WTC11 (cell line): ENCODE data around the gene STK25. TPM values are rescaled to one million over a fixed set of nuclear protein-coding genes. Genes with fewer than 3 reads are reported as not detected.
A peak's percentile ranks its signal among the peaks of the same experiment; 100 is the strongest.

Experiments
- ATAC-seq: fragments of 200-7000 bp; cut with Tn5 transposase; 2 replicates; pipeline ENCODE4 v1.10.0; 2021; ENCODE audit warnings: mild to moderate bottlenecking, moderate library complexity
- CTCF ChIA-PET: fragments of 300-600 bp; sonication (Branson Sonifier 250); formaldehyde crosslinking; loops from one replicate; lab custom pipeline; 2021; ENCODE audit warnings: antibody characterized with exemption; lab: Charles Lee
- POLR2A ChIA-PET: fragments of 350-600 bp; sonication (Branson Sonifier 250); formaldehyde crosslinking; loops from one replicate; lab custom pipeline; 2021; ENCODE audit warnings: antibody characterized with exemption; lab: Charles Lee
- DNase-seq: peaks from one replicate; pipeline ENCODE4 v3.0.0; 2021; ENCODE audit warnings: low spot score
- H3K27ac Mint-ChIP-seq: 2 replicates; pipeline ENCODE4 v1.8.0; 2021; ENCODE audit warnings: mixed read lengths
- H3K27me3 Mint-ChIP-seq: 2 replicates; pipeline ENCODE4 v1.8.0; 2021; ENCODE audit warnings: low read depth, mild to moderate bottlenecking, moderate library complexity, mixed read lengths
- H3K36me3 Mint-ChIP-seq: 2 replicates; pipeline ENCODE4 v1.8.0; 2021; ENCODE audit warnings: mixed read lengths
- H3K4me1 Mint-ChIP-seq: 2 replicates; pipeline ENCODE4 v1.8.0; 2022; ENCODE audit warnings: mixed read lengths
- H3K4me3 Mint-ChIP-seq: 2 replicates; pipeline ENCODE4 v1.8.0; 2021; ENCODE audit warnings: mild to moderate bottlenecking, moderate library complexity, mixed read lengths
- H3K9me3 Mint-ChIP-seq: 2 replicates; pipeline ENCODE4 v1.8.0; 2021; ENCODE audit warnings: mixed read lengths
- ATF2 ChIP-seq: sonication (generic); formaldehyde crosslinking; IDR thresholded peaks from 2 replicates; pipeline ENCODE4 v1.8.1; 2022; ENCODE audit warnings: low read depth, missing genetic modification reagents, borderline replicate concordance
- CBFB ChIP-seq: sonication (generic); formaldehyde crosslinking; IDR thresholded peaks from 2 replicates; pipeline ENCODE4 v1.8.1; 2022; ENCODE audit warnings: mild to moderate bottlenecking, low read depth, missing genetic modification reagents
- CREM ChIP-seq: sonication (generic); formaldehyde crosslinking; IDR thresholded peaks from 2 replicates; pipeline ENCODE4 v1.8.1; 2022; ENCODE audit warnings: mild to moderate bottlenecking, missing genetic modification reagents, moderate library complexity
- ESRRA ChIP-seq: sonication (generic); formaldehyde crosslinking; IDR thresholded peaks from 2 replicates; pipeline ENCODE4 v1.8.1; 2022; ENCODE audit warnings: mild to moderate bottlenecking, missing genetic modification reagents, borderline replicate concordance
- FOXJ3 ChIP-seq: sonication (generic); formaldehyde crosslinking; IDR thresholded peaks from 2 replicates; pipeline ENCODE4 v1.9.0; 2021; ENCODE audit warnings: missing genetic modification reagents, mild to moderate bottlenecking, borderline replicate concordance
- GABPB1 ChIP-seq: sonication (generic); formaldehyde crosslinking; IDR thresholded peaks from 2 replicates; pipeline ENCODE4 v1.8.1; 2023; ENCODE audit warnings: mild to moderate bottlenecking, missing genetic modification reagents
- GTF2I ChIP-seq: fragments of 250-450 bp; sonication (Bioruptor Pico); conservative IDR thresholded peaks from 2 replicates; pipeline ENCODE4 v1.4.0; 2021; ENCODE audit warnings: mild to moderate bottlenecking
- JAZF1 ChIP-seq: fragments of 250-450 bp; sonication (Bioruptor Pico); IDR thresholded peaks from 2 replicates; pipeline ENCODE4 v1.9.0; 2021; ENCODE audit warnings: moderate library complexity, mild to moderate bottlenecking, inconsistent platforms
- JUN ChIP-seq: sonication (generic); formaldehyde crosslinking; IDR thresholded peaks from 2 replicates; pipeline ENCODE4 v1.8.0; 2023; ENCODE audit warnings: mild to moderate bottlenecking, missing genetic modification reagents
- MYBL2 ChIP-seq: sonication (generic); formaldehyde crosslinking; IDR thresholded peaks from 2 replicates; pipeline ENCODE4 v1.8.1; 2023; ENCODE audit warnings: mild to moderate bottlenecking, moderate library complexity, missing genetic modification reagents
- RELA ChIP-seq: sonication (generic); formaldehyde crosslinking; IDR thresholded peaks from 2 replicates; pipeline ENCODE4 v1.8.1; 2022; ENCODE audit warnings: missing genetic modification reagents, mild to moderate bottlenecking, borderline replicate concordance
- SMAD3 ChIP-seq: sonication (generic); formaldehyde crosslinking; IDR thresholded peaks from 2 replicates; pipeline ENCODE4 v1.8.0; 2022; ENCODE audit warnings: missing genetic modification reagents, mild to moderate bottlenecking, borderline replicate concordance
- SOX15 ChIP-seq: fragments of 250-450 bp; sonication (Bioruptor Pico); IDR thresholded peaks from 2 replicates; pipeline ENCODE4 v1.9.0; 2021; ENCODE audit warnings: mild to moderate bottlenecking
- TP53 ChIP-seq: sonication (generic); formaldehyde crosslinking; IDR thresholded peaks from 2 replicates; pipeline ENCODE4 v1.8.1; 2023; ENCODE audit warnings: mild to moderate bottlenecking, missing genetic modification reagents
- USF1 ChIP-seq: sonication (generic); formaldehyde crosslinking; IDR thresholded peaks from 2 replicates; pipeline ENCODE4 v1.8.0; 2022; ENCODE audit warnings: mild to moderate bottlenecking, missing genetic modification reagents
- ZNF219 ChIP-seq: sonication (generic); formaldehyde crosslinking; IDR thresholded peaks from 2 replicates; pipeline ENCODE4 v1.8.0; 2023; ENCODE audit warnings: missing genetic modification reagents, mild to moderate bottlenecking, borderline replicate concordance
- ZNF263 ChIP-seq: sonication (generic); formaldehyde crosslinking; IDR thresholded peaks from 2 replicates; pipeline ENCODE4 v1.8.1; 2022; ENCODE audit warnings: low read depth, mild to moderate bottlenecking, moderate library complexity, missing genetic modification reagents
- ZNF317 ChIP-seq: sonication (generic); formaldehyde crosslinking; IDR thresholded peaks from 2 replicates; pipeline ENCODE4 v1.8.1; 2023; ENCODE audit warnings: low read depth, mild to moderate bottlenecking, moderate library complexity, missing genetic modification reagents, borderline replicate concordance
- ZNF396 ChIP-seq: fragments of 250-450 bp; sonication (Bioruptor Pico); IDR thresholded peaks from 2 replicates; pipeline ENCODE4 v1.8.0; 2021; ENCODE audit warnings: mild to moderate bottlenecking, moderate library complexity, borderline replicate concordance
- ZNF671 ChIP-seq: fragments of 250-450 bp; sonication (Bioruptor Pico); IDR thresholded peaks from 2 replicates; pipeline ENCODE4 v1.8.0; 2021; ENCODE audit warnings: mild to moderate bottlenecking
- total RNA-seq: library from RNA; stranded (reverse); gene quantifications from 3 replicates; pipeline ENCODE4 v1.2.3, GENCODE V29; 2021
- TF ChIP-seq, protein P1 (sequence below): fragments of 250-450 bp; sonication (Bioruptor Pico); IDR thresholded peaks from 2 replicates; pipeline ENCODE4 v2.1.2; 2022; ENCODE audit warnings: mild to moderate bottlenecking, moderate library complexity
- TF ChIP-seq, protein P2 (sequence below): sonication (generic); formaldehyde crosslinking; IDR thresholded peaks from 2 replicates; pipeline ENCODE4 v1.8.1; 2023; ENCODE audit warnings: mild to moderate bottlenecking, missing genetic modification reagents, moderate library complexity
- TF ChIP-seq, protein P3 (sequence below): fragments of 200-600 bp; IDR thresholded peaks from 2 replicates; pipeline ENCODE4 v1.8.0; 2022; ENCODE audit warnings: antibody characterized with exemption
- TF ChIP-seq, protein P4 (sequence below): sonication (generic); formaldehyde crosslinking; IDR thresholded peaks from 2 replicates; pipeline ENCODE4 v1.8.1; 2023; ENCODE audit warnings: mild to moderate bottlenecking, moderate library complexity, missing genetic modification reagents

STK25 gene
- total RNA-seq, 1 experiment from 2014 or later = 232 TPM

- Mint-ChIP-seq H3K9me3 (0 out of 2 replicates have a peak, but pooled peaks cover 2% of the 10 kb centered on the region), H3K36me3 (peaks cover 13% of the 10 kb centered on the region), H3K4me3 (no peak overlapping the region), H3K27ac (peak overlapping the region; percentile 91), H3K27me3 (no peaks in the 10 kb centered on the region), H3K4me1 (peaks cover 2% of the 10 kb centered on the region; the same call in 1 of the 2 replicates)
- TF ChIP-seq FOXJ3 (CRISPR knock-in tag) (no peak), ZNF263 (CRISPR knock-in tag) (no peak), CBFB (CRISPR knock-in tag) (no peak), SOX15 (CRISPR knock-in tag) (no peak), ZNF396 (CRISPR knock-in tag) (no peak), JUN (CRISPR knock-in tag) (no peak), USF1 (CRISPR knock-in tag) (no peak), ZNF219 (CRISPR knock-in tag) (no peak), ZNF671 (CRISPR knock-in tag) (no peak), GABPB1 (no peak)
- TF ChIP-seq, protein P1, sequence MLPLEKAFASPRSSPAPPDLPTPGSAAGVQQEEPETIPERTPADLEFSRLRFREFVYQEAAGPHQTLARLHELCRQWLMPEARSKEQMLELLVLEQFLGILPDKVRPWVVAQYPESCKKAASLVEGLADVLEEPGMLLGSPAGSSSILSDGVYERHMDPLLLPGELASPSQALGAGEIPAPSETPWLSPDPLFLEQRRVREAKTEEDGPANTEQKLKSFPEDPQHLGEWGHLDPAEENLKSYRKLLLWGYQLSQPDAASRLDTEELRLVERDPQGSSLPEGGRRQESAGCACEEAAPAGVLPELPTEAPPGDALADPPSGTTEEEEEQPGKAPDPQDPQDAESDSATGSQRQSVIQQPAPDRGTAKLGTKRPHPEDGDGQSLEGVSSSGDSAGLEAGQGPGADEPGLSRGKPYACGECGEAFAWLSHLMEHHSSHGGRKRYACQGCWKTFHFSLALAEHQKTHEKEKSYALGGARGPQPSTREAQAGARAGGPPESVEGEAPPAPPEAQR (CRISPR knock-in tag) = no peak
- TF ChIP-seq, protein P2, sequence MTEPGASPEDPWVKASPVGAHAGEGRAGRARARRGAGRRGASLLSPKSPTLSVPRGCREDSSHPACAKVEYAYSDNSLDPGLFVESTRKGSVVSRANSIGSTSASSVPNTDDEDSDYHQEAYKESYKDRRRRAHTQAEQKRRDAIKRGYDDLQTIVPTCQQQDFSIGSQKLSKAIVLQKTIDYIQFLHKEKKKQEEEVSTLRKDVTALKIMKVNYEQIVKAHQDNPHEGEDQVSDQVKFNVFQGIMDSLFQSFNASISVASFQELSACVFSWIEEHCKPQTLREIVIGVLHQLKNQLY (CRISPR knock-in tag) = no peak
- CTCF ChIA-PET = interaction anchor here (0.8 to 1.6 kb wide), 4 partner anchors 9 to 650 kb away, joined by 3 to 6 read pairs (median 4); no protein-coding TSS in a partner anchor
- POLR2A ChIA-PET = interaction anchor here (1.2 kb wide), 1 partner anchor 10 kb away, joined by 4 read pairs; no protein-coding TSS in a partner anchor
- ATAC-seq (peak; percentile 36), DNase-seq (no peak)
Measured at GRCh38 chr2:241490825-241491506, 17.4 kb downstream of the STK25 start.

GRCh38 chr2:241489733-241490680, 18.4 kb downstream of the STK25 start:
- Mint-ChIP-seq H3K27ac (peak overlapping the region; percentile 5; the same call in 1 of the 2 replicates), H3K4me1 (peaks cover 2% of the 10 kb centered on the region; the same call in 1 of the 2 replicates), H3K36me3 (peaks cover 7% of the 10 kb centered on the region; the same call in 1 of the 2 replicates), H3K27me3 (no peaks in the 10 kb centered on the region), H3K9me3 (0 out of 2 replicates have a peak, but pooled peaks cover 2% of the 10 kb centered on the region), H3K4me3 (no peak overlapping the region)
- ChIA-PET CTCF (interaction anchor here (0.8 to 1.6 kb wide), 3 partner anchors 8 to 98 kb away, joined by 3 to 6 read pairs (median 4); no protein-coding TSS in a partner anchor), POLR2A (no interaction called here)
- ATAC-seq = no peak
- no peak for DNase-seq
- no peak for TF ChIP-seq ZNF263 (CRISPR knock-in tag)
- TF ChIP-seq ATF2 (CRISPR knock-in tag) = no peak
- TF ChIP-seq, protein P3, sequence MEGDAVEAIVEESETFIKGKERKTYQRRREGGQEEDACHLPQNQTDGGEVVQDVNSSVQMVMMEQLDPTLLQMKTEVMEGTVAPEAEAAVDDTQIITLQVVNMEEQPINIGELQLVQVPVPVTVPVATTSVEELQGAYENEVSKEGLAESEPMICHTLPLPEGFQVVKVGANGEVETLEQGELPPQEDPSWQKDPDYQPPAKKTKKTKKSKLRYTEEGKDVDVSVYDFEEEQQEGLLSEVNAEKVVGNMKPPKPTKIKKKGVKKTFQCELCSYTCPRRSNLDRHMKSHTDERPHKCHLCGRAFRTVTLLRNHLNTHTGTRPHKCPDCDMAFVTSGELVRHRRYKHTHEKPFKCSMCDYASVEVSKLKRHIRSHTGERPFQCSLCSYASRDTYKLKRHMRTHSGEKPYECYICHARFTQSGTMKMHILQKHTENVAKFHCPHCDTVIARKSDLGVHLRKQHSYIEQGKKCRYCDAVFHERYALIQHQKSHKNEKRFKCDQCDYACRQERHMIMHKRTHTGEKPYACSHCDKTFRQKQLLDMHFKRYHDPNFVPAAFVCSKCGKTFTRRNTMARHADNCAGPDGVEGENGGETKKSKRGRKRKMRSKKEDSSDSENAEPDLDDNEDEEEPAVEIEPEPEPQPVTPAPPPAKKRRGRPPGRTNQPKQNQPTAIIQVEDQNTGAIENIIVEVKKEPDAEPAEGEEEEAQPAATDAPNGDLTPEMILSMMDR = no peak
- no peak for TF ChIP-seq RELA (CRISPR knock-in tag)
- no peak for TF ChIP-seq CREM (CRISPR knock-in tag)
- TF ChIP-seq ESRRA (CRISPR knock-in tag) = no peak
- TF ChIP-seq MYBL2 (CRISPR knock-in tag) = no peak
- no peak for TF ChIP-seq GTF2I (CRISPR knock-in tag)
- TF ChIP-seq SMAD3 (CRISPR knock-in tag) = no peak
- TF ChIP-seq USF1 (CRISPR knock-in tag) = no peak
- TF ChIP-seq JAZF1 (CRISPR knock-in tag) = no peak
- TF ChIP-seq, protein P4, sequence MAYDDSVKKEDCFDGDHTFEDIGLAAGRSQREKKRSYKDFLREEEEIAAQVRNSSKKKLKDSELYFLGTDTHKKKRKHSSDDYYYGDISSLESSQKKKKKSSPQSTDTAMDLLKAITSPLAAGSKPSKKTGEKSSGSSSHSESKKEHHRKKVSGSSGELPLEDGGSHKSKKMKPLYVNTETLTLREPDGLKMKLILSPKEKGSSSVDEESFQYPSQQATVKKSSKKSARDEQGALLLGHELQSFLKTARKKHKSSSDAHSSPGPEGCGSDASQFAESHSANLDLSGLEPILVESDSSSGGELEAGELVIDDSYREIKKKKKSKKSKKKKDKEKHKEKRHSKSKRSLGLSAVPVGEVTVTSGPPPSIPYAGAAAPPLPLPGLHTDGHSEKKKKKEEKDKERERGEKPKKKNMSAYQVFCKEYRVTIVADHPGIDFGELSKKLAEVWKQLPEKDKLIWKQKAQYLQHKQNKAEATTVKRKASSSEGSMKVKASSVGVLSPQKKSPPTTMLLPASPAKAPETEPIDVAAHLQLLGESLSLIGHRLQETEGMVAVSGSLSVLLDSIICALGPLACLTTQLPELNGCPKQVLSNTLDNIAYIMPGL = no peak
- TF ChIP-seq TP53 (CRISPR knock-in tag) = no peak
- no peak for TF ChIP-seq ZNF317 (CRISPR knock-in tag)
